GM19043 (cell line): Measurements from ENCODE around the gene CSRP2.

ENCODE experiments used
- ATAC-seq: cut with Tn5 transposase; IDR thresholded peaks from one replicate; pipeline ENCODE4 v1.9.1; 2021; ENCODE audit warnings: low read depth; ENCODE audit not compliant: unreplicated experiment

Gene CSRP2

DNA sequence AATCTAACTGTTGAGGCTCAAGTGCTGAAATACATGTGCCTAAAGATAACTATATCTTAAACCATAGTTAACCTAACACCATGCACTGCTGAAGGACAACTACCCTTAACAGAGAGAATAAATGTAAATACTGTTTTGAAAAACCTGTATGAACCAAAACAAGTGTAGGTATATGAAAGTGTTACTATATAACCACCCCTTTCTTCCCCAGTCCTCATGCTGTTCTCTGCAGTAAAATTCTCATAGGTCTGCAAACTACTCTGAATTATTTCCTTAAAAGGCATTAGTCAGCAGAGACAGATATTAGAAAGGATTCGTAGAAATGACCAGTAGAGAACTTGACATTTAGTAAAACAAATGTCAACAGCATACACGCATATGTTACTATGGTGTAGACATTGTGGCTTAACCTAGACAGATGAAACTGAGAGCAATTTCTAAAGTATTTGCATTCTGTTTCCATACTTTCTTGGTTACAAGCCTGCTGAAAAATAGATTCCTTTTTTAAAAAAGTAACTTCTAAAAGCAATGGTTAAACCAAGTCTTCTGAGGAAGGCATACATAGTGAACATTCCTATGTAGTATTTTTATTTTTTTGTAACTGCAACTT is 13.9 kb downstream of the CSRP2 start:
- peak; percentile 71 for ATAC-seq

DNA sequence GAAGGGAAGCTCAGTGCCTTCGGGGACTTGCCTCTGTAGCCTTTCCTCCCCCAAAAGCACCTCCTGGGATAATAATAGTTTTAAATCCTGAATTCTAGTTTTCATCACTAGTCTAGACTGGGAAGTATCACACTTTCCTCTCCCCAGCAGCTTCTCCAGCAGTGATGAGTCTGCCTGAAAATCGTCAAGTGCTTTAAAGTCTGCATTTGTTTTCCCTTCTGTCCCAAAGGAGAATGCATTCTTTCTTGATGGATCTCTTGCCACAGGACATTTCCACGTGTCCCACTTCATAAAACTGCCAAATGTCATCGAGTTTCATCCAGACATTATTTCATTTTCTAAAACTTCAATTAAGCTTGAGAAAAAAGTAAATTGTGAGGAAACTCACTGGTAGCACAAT is 15.0 kb downstream of the CSRP2 start:
- ATAC-seq: no peak

DNA sequence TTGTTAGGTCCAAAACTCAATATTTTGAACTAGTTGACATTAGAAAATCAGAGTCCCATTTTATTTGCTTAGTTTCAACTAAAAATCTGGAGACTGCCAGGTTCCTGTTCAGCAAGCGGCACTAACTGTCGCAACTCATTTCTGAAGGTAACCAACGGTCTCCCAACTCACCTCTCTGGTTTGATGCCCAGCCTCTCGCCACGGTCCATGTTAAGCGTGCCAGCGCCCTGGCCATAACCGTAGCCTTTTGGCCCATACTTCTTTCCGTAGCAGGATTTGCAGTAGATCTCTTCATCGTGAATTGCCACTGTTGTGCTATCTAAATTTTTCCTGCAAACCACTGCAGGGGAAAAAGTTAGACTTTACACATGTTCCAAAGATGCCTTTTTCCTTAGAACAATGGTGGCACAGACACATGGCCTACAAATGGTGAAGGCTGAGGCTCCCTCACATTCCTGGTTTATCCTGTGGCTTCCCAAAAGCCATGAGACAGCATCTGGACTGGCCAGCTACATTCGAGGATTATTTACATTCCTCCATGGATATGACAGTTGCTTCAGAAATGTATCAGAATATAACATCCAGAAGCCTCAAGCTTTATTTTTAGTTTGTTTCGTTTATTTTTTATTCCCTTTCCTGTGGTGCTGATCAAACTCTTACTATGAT is 15.7 kb downstream of the CSRP2 start:
- no peak for ATAC-seq

GRCh38 chr12:76860256-76860655 is 18.6 kb downstream of the CSRP2 start:
- ATAC-seq: no peak

- peak; percentile 46 for ATAC-seq
Observed at GRCh38 chr12:76859611-76860010, 19.2 kb downstream of the CSRP2 start.

GRCh38 chr12:76856018-76856644 is 22.7 kb downstream of the CSRP2 start:
- no peak for ATAC-seq

DNA sequence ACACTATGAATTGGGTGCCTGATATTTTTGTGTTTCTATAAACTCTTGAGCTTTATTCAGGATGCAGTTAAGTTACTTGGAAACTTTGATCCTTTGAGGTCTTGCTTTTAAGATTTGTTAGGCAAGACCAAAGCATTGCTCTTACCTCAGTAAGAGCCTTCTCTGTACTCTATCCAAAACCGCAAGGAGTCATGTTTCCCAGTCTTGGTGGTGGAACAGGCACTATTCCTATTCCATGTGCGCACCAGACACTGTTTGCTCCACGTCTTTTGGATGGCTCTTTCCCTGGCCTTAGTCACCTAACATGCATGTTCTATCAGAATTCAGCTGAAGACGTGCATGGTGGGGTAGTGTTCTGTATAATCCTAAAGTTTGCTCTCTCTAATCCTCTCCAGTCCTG is 23.5 kb downstream of the CSRP2 start:
- ATAC-seq: no peak

DNA sequence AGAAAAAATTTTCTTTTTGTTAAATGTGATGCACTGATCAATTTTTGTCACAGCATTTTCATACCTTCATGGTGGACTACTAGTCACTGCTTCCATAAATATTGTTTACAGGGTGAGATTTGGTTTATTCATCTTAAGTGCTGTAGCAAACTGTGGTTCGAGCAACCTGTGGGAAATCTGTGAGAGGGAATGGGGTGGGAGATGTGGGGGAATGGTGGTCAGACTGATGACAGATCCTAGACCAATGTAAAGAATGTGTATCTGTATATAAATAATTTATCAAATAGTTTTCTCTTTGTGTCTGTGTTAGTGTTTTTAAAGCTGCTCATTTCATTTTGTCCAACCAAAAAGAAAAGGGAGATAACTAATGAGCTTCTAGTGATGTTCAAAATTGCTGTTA is 26.7 kb downstream of the CSRP2 start:
- ATAC-seq: no peak

GRCh38 chr12:76848132-76848531 is 30.7 kb downstream of the CSRP2 start:
- ATAC-seq: no peak

GRCh38 chr12:76847260-76847659 is 31.6 kb downstream of the CSRP2 start:
- ATAC-seq: no peak

- no peak for ATAC-seq
Observed at GRCh38 chr12:76836633-76837032, 42.2 kb downstream of the CSRP2 start.

GRCh38 chr12:76830436-76830835 is 48.4 kb downstream of the CSRP2 start:
- ATAC-seq: no peak

GRCh38 chr12:76820888-76821482 is 57.8 kb downstream of the CSRP2 start:
- no peak for ATAC-seq

DNA sequence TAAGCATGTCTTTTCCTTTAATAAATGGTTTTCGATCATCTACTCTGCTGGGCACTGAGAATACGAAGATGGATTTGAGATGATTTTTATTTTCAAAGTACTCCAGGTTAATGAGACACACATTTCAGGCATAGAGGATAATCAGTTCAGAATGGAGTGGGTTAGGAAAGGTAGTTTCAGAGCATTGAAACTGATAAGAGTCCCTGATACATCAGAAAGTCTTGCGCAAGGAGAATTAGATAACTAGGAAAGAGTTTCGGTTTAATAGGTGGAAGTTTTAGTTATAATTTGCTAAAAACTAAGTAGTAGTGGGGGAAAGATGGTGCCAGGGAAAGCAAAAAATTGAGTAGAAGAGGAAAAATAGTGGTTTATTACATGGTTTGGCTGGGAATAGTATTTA is 64.8 kb downstream of the CSRP2 start:
- ATAC-seq: no peak

- no peak for ATAC-seq
Observed at GRCh38 chr12:76813265-76813664, 65.6 kb downstream of the CSRP2 start.

DNA sequence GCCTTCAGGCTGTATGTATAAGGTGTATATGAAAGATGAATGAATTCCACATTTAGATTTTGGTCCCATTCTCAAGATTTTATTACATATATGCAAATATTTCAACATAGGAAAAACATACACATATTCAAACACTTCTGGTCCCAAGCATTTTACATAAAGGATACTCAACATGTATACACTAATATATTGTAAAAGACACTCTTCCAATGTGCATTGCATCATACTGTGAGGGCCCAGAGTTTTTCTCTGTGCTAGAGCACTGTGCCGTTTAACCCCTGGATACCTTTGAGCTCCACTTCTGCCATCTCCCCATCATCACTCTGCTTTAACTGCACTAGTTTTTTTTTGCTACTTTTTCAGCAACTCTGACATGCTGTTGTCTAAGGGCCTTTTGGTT is 66.8 kb downstream of the CSRP2 start:
- no peak for ATAC-seq

- ATAC-seq: no peak
Observed at GRCh38 chr12:76810671-76811419, 68.0 kb downstream of the CSRP2 start.
